ENCODE measurements around the gene SPIRE2.
A peak's percentile ranks its signal among the peaks of the same experiment; 100 is the strongest.
"Not testable (repeated sequence)": the region's sequence is repeated elsewhere in the genome, so short reads cannot be mapped to it uniquely, and the experiment has no call there.

Gene SPIRE2

GRCh38 chr16:89793092-89793491 lies 35.2 kb upstream of the SPIRE2 start:
- DNase-seq, result peak; percentile 32
- H3K27ac ChIP-seq (ENCODE audit: low read depth, low read length); H3K4me3 ChIP-seq (ENCODE audit: low read length): not testable (repeated sequence)

DNA sequence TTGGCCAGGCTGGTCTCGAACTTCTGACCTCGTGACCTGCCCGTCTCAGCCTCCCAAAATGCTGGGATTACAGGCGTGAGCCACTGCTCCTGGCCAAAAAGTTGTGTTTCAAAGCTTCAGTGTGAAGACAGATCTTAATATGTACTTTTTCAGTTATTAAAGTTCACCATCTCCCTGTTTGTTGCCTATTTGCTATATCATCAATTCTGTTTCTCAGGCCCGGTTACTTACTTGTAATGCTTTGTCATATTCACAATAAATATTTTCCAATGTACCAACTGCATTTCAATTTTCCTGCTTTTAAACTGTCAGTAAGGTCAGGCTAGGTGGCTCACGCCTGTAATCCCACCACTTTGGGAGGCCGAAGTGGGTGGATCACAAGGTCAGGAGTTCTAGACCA lies 34.3 kb upstream of the SPIRE2 start:
- Histone ChIP-seq H3K18ac (ENCODE audit: low read length) (no peak overlapping the region), H3K4ac (ENCODE audit: low read depth, low read length) (no peak overlapping the region), H4K5ac (ENCODE audit: low read length) (no peak overlapping the region), H3K79me2 (ENCODE audit: control insufficient read depth, insufficient read depth, low read length) (no peaks in the 10 kb centered on the region), H3K4me3 (ENCODE audit: low read length) (no peak overlapping the region), H4K8ac (ENCODE audit: low read depth, low read length) (no peak overlapping the region), H3K9ac (ENCODE audit: low read length) (no peak overlapping the region), H2BK5ac (ENCODE audit: low read length) (no peak overlapping the region), H3K4me1 (ENCODE audit: control insufficient read depth, low read depth, low read length) (no peaks in the 10 kb centered on the region), H2AK5ac (ENCODE audit: low read length) (no peak overlapping the region), H3K27ac (ENCODE audit: low read depth, low read length) (no peak overlapping the region), H3K56ac (ENCODE audit: low read length) (no peak overlapping the region), H3K4me2 (ENCODE audit: low read length) (no peak overlapping the region), H3K36me3 (ENCODE audit: control insufficient read depth, insufficient read depth, low read length) (peaks cover 22% of the 10 kb centered on the region), H2BK15ac (replicated peaks; ENCODE audit: low read depth) (no peak overlapping the region), H3K23ac (ENCODE audit: low read length) (no peak overlapping the region), H3K27me3 (ENCODE audit: insufficient read depth, low read length, poor library complexity) (no peaks in the 10 kb centered on the region), H3K79me1 (ENCODE audit: low read length) (no peaks in the 10 kb centered on the region), H2BK120ac (ENCODE audit: low read depth, low read length) (no peak overlapping the region)
- DNase-seq, result no peak
- WGBS (ENCODE audit: extremely low coverage, insufficient coverage, low lambda C conversion rate), result no CpG with 5 or more reads among the region's 7 CpGs

More at GRCh38 chr16:89793092-89793491, 35.2 kb upstream of the SPIRE2 start:
- H3K56ac ChIP-seq (ENCODE audit: low read length); H4K5ac ChIP-seq (ENCODE audit: low read length); H2BK120ac ChIP-seq (ENCODE audit: low read depth, low read length); H3K4ac ChIP-seq (ENCODE audit: low read depth, low read length); H2BK15ac ChIP-seq (replicated peaks; ENCODE audit: low read depth); H3K23ac ChIP-seq (ENCODE audit: low read length); H3K27me3 ChIP-seq (ENCODE audit: insufficient read depth, low read length, poor library complexity); H3K79me1 ChIP-seq (ENCODE audit: low read length); H4K8ac ChIP-seq (ENCODE audit: low read depth, low read length); H2AK5ac ChIP-seq (ENCODE audit: low read length); H2BK5ac ChIP-seq (ENCODE audit: low read length); H3K4me2 ChIP-seq (ENCODE audit: low read length); H3K9ac ChIP-seq (ENCODE audit: low read length); H3K18ac ChIP-seq (ENCODE audit: low read length); H3K79me2 ChIP-seq (ENCODE audit: control insufficient read depth, insufficient read depth, low read length); H3K4me1 ChIP-seq (ENCODE audit: control insufficient read depth, low read depth, low read length): not testable (repeated sequence)
- no CpG with 5 or more reads among the region's 12 CpGs for WGBS (ENCODE audit: extremely low coverage, insufficient coverage, low lambda C conversion rate)
- peaks cover 20% of the 10 kb centered on the region for H3K36me3 ChIP-seq (ENCODE audit: control insufficient read depth, insufficient read depth, low read length)

DNA sequence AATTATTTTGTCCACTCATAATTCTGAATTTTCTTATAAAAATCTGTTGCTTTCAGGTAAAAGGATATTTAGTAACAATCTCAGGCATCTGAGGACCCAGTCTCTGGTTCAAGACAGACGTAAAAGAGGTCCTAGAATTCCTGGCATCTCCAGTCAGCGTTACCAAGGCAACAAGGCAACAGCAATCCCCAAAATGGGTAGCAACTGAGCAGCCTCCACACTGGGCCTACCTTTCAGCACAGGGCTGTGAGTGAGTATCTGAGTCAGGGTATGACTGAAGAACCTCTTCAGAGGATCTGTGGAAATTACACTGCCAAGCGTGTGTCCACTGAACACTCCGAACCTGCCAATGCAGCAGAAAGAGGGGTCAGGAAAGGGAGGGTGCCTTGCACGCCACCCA lies 32.6 kb upstream of the SPIRE2 start:
- H3K9ac ChIP-seq (ENCODE audit: low read length), result no peak overlapping the region
- no peaks in the 10 kb centered on the region for H3K27me3 ChIP-seq (ENCODE audit: insufficient read depth, low read length, poor library complexity)
- H2AK5ac ChIP-seq (ENCODE audit: low read length), result no peak overlapping the region
- no peak overlapping the region for H2BK5ac ChIP-seq (ENCODE audit: low read length)
- H2BK120ac ChIP-seq (ENCODE audit: low read depth, low read length), result no peak overlapping the region
- no peak overlapping the region for H3K27ac ChIP-seq (ENCODE audit: low read depth, low read length)
- no CpG with 5 or more reads among the region's 5 CpGs for WGBS (ENCODE audit: extremely low coverage, insufficient coverage, low lambda C conversion rate)
- H3K79me1 ChIP-seq (ENCODE audit: low read length), result no peaks in the 10 kb centered on the region
- no peak overlapping the region for H3K4ac ChIP-seq (ENCODE audit: low read depth, low read length)
- H3K4me1 ChIP-seq (ENCODE audit: control insufficient read depth, low read depth, low read length), result no peaks in the 10 kb centered on the region
- H3K56ac ChIP-seq (ENCODE audit: low read length), result no peak overlapping the region
- H4K5ac ChIP-seq (ENCODE audit: low read length), result no peak overlapping the region
- H3K23ac ChIP-seq (ENCODE audit: low read length), result no peak overlapping the region
- no peak overlapping the region for H3K18ac ChIP-seq (ENCODE audit: low read length)
- H3K4me3 ChIP-seq (ENCODE audit: low read length), result no peak overlapping the region
- no peak overlapping the region for H2BK15ac ChIP-seq (replicated peaks; ENCODE audit: low read depth)
- H3K79me2 ChIP-seq (ENCODE audit: control insufficient read depth, insufficient read depth, low read length), result no peaks in the 10 kb centered on the region
- peak; percentile 62 for DNase-seq
- H4K8ac ChIP-seq (ENCODE audit: low read depth, low read length), result no peak overlapping the region
- H3K4me2 ChIP-seq (ENCODE audit: low read length), result no peak overlapping the region
- peaks cover 24% of the 10 kb centered on the region for H3K36me3 ChIP-seq (ENCODE audit: control insufficient read depth, insufficient read depth, low read length)

- Histone ChIP-seq H3K36me3 (ENCODE audit: control insufficient read depth, insufficient read depth, low read length) (peaks cover 24% of the 10 kb centered on the region), H2BK15ac (replicated peaks; ENCODE audit: low read depth) (no peak overlapping the region), H3K56ac (ENCODE audit: low read length) (no peak overlapping the region), H3K79me1 (ENCODE audit: low read length) (no peaks in the 10 kb centered on the region), H3K4me3 (ENCODE audit: low read length) (no peak overlapping the region), H3K23ac (ENCODE audit: low read length) (no peak overlapping the region), H2BK5ac (ENCODE audit: low read length) (no peak overlapping the region), H3K18ac (ENCODE audit: low read length) (no peak overlapping the region), H3K27me3 (ENCODE audit: insufficient read depth, low read length, poor library complexity) (no peaks in the 10 kb centered on the region), H3K4me2 (ENCODE audit: low read length) (no peak overlapping the region), H3K9ac (ENCODE audit: low read length) (no peak overlapping the region), H4K8ac (ENCODE audit: low read depth, low read length) (no peak overlapping the region), H3K4ac (ENCODE audit: low read depth, low read length) (no peak overlapping the region), H2BK120ac (ENCODE audit: low read depth, low read length) (no peak overlapping the region), H2AK5ac (ENCODE audit: low read length) (no peak overlapping the region), H3K4me1 (ENCODE audit: control insufficient read depth, low read depth, low read length) (no peaks in the 10 kb centered on the region), H3K27ac (ENCODE audit: low read depth, low read length) (no peak overlapping the region), H4K5ac (ENCODE audit: low read length) (no peak overlapping the region), H3K79me2 (ENCODE audit: control insufficient read depth, insufficient read depth, low read length) (no peaks in the 10 kb centered on the region)
- WGBS (ENCODE audit: extremely low coverage, insufficient coverage, low lambda C conversion rate), result no CpG with 5 or more reads among the region's 18 CpGs
- no peak for DNase-seq
These were observed 32.2 kb upstream of the SPIRE2 start for GRCh38 chr16:89796104-89796503.

GRCh38 chr16:89798126-89798525 lies 30.1 kb upstream of the SPIRE2 start:
- no peak overlapping the region for H2BK5ac ChIP-seq (ENCODE audit: low read length)
- H2BK120ac ChIP-seq (ENCODE audit: low read depth, low read length), result no peak overlapping the region
- no peak overlapping the region for H3K27ac ChIP-seq (ENCODE audit: low read depth, low read length)
- H4K8ac ChIP-seq (ENCODE audit: low read depth, low read length), result no peak overlapping the region
- H4K5ac ChIP-seq (ENCODE audit: low read length), result no peak overlapping the region
- no peaks in the 10 kb centered on the region for H3K79me2 ChIP-seq (ENCODE audit: control insufficient read depth, insufficient read depth, low read length)
- no peak overlapping the region for H2AK5ac ChIP-seq (ENCODE audit: low read length)
- no peaks in the 10 kb centered on the region for H3K4me1 ChIP-seq (ENCODE audit: control insufficient read depth, low read depth, low read length)
- no peak overlapping the region for H3K4me3 ChIP-seq (ENCODE audit: low read length)
- H3K18ac ChIP-seq (ENCODE audit: low read length), result no peak overlapping the region
- no peaks in the 10 kb centered on the region for H3K79me1 ChIP-seq (ENCODE audit: low read length)
- no peak overlapping the region for H3K9ac ChIP-seq (ENCODE audit: low read length)
- no peak overlapping the region for H3K56ac ChIP-seq (ENCODE audit: low read length)
- no peak for DNase-seq
- H3K36me3 ChIP-seq (ENCODE audit: control insufficient read depth, insufficient read depth, low read length), result peaks cover 21% of the 10 kb centered on the region
- no peak overlapping the region for H3K4ac ChIP-seq (ENCODE audit: low read depth, low read length)
- no peak overlapping the region for H2BK15ac ChIP-seq (replicated peaks; ENCODE audit: low read depth)
- H3K4me2 ChIP-seq (ENCODE audit: low read length), result no peak overlapping the region
- H3K23ac ChIP-seq (ENCODE audit: low read length), result no peak overlapping the region
- no peaks in the 10 kb centered on the region for H3K27me3 ChIP-seq (ENCODE audit: insufficient read depth, low read length, poor library complexity)
- WGBS (ENCODE audit: extremely low coverage, insufficient coverage, low lambda C conversion rate), result no CpG with 5 or more reads among the region's 5 CpGs

DNA sequence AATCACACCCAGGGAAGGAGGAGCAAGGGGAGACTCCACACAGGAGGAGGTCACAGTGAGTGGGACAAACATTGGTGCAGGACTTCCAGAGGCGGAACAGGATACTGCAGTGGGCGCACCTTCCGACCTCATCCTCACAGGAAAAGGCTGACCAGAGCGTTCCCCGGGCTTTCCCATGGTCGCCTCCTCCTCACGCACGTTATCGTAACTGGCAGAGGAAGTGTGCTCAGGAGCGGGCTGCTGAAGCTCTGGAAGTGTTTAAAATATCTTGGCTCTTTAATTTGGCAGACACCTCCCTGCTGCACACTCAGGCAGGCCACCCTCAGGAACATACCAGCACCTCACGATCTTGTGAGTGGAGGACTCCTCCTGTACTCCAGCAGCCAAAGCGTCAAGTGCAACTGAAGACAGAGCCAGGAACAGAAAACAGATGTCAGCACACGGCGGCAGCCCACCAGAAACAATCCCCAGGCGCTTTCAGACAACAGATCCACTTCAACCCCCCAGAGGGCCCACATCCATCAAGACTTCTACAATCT lies 29.4 kb upstream of the SPIRE2 start:
- Histone ChIP-seq H3K4me3 (ENCODE audit: low read length) (no peak overlapping the region), H2BK5ac (ENCODE audit: low read length) (no peak overlapping the region), H3K9ac (ENCODE audit: low read length) (no peak overlapping the region), H3K79me1 (ENCODE audit: low read length) (no peaks in the 10 kb centered on the region), H3K27ac (ENCODE audit: low read depth, low read length) (no peak overlapping the region), H3K27me3 (ENCODE audit: insufficient read depth, low read length, poor library complexity) (no peaks in the 10 kb centered on the region), H3K56ac (ENCODE audit: low read length) (no peak overlapping the region), H3K36me3 (ENCODE audit: control insufficient read depth, insufficient read depth, low read length) (peaks cover 21% of the 10 kb centered on the region), H2AK5ac (ENCODE audit: low read length) (no peak overlapping the region), H2BK15ac (replicated peaks; ENCODE audit: low read depth) (no peak overlapping the region), H4K8ac (ENCODE audit: low read depth, low read length) (no peak overlapping the region), H3K23ac (ENCODE audit: low read length) (no peak overlapping the region), H3K4me2 (ENCODE audit: low read length) (no peak overlapping the region), H3K18ac (ENCODE audit: low read length) (no peak overlapping the region), H3K4me1 (ENCODE audit: control insufficient read depth, low read depth, low read length) (no peaks in the 10 kb centered on the region), H2BK120ac (ENCODE audit: low read depth, low read length) (no peak overlapping the region), H3K79me2 (ENCODE audit: control insufficient read depth, insufficient read depth, low read length) (no peaks in the 10 kb centered on the region), H3K4ac (ENCODE audit: low read depth, low read length) (no peak overlapping the region), H4K5ac (ENCODE audit: low read length) (no peak overlapping the region)
- WGBS (ENCODE audit: extremely low coverage, insufficient coverage, low lambda C conversion rate), result no CpG with 5 or more reads among the region's 15 CpGs
- no peak for DNase-seq
